Natural killer cell (primary cell): ENCODE measurements around the gene FOXF1. TPM values are rescaled to one million over a fixed set of nuclear protein-coding genes. Genes with fewer than 3 reads are reported as not detected.

Experiments used
- ATAC-seq, 3 donors: fragments of 150-1000 bp in 2 of 3; fragments of 200-7000 bp in 1 of 3; cut with Tn5 transposase; 1 replicate in 1 of 3; 2 replicates in 2 of 3; pipeline ENCODE4 v1.10.0; 2021; ENCODE audit warnings: mild to moderate bottlenecking in 2 of 3, moderate library complexity in 2 of 3
- DNase-seq, 2 donors: peaks; one replicate each; pipeline versions ENCODE4 v3.0.0 to v3.0.0-alpha.2; 2013 to 2021; ENCODE audit warnings: mixed read lengths in 1 of 2
- H3K27ac ChIP-seq: one replicate; pipeline ENCODE4 v1.5.1; 2013; ENCODE audit warnings: mild to moderate bottlenecking, low read length
- H3K27me3 ChIP-seq: one replicate; pipeline ENCODE4 v1.6.1; 2013; ENCODE audit warnings: low read length; ENCODE audit not compliant: control insufficient read depth, insufficient read depth
- H3K36me3 ChIP-seq: one replicate; pipeline ENCODE4 v1.6.1; 2013; ENCODE audit warnings: low read length; ENCODE audit not compliant: control insufficient read depth, insufficient read depth
- H3K4me1 ChIP-seq: one replicate; pipeline ENCODE4 v1.6.1; 2013; ENCODE audit warnings: low read length; ENCODE audit not compliant: control insufficient read depth, insufficient read depth
- H3K4me3 ChIP-seq: one replicate; pipeline ENCODE4 v1.5.1; 2013; ENCODE audit warnings: low read length
- H3K9me3 ChIP-seq: one replicate; pipeline ENCODE4 v1.6.1; 2013; ENCODE audit warnings: low read length; ENCODE audit not compliant: control insufficient read depth, insufficient read depth
- H3K27ac Mint-ChIP-seq, 2 donors: one replicate each; pipeline ENCODE4 v1.8.0; 2022; ENCODE audit warnings: mild to moderate bottlenecking in 2 of 2, mixed read lengths in 2 of 2, moderate library complexity in 1 of 2
- H3K27me3 Mint-ChIP-seq, 2 donors: one replicate each; pipeline ENCODE4 v1.8.0; 2022; ENCODE audit warnings: low read depth in 2 of 2, mixed read lengths in 2 of 2
- H3K36me3 Mint-ChIP-seq: one replicate; pipeline ENCODE4 v1.8.0; 2022; ENCODE audit warnings: mixed read lengths
- H3K4me1 Mint-ChIP-seq, 2 donors: one replicate each; pipeline ENCODE4 v1.8.0; 2022; ENCODE audit warnings: mixed read lengths in 2 of 2
- H3K4me3 Mint-ChIP-seq: one replicate; pipeline ENCODE4 v1.8.0; 2022; ENCODE audit warnings: mild to moderate bottlenecking, moderate library complexity, mixed read lengths
- H3K9me3 Mint-ChIP-seq, 2 donors: one replicate each; pipeline ENCODE4 v1.8.0; 2022; ENCODE audit warnings: mixed read lengths in 2 of 2
- WGBS: methylation state at CpG from one replicate; pipeline ENCODE4 v1.1.7; 2013; ENCODE audit warnings: missing lambda C conversion rate; ENCODE audit not compliant: insufficient coverage; 5-methylcytosine and 5-hydroxymethylcytosine counted together
- intact Hi-C: fragments of 100-400 bp; cut with micrococcal nuclease; formaldehyde crosslinking; loops from one replicate; pipeline ENCODE4 v1.14.2; 2022
- total RNA-seq, 4 donors: library from RNA; stranded (reverse); fragments of 120-200 nt in 1 of 4; gene quantifications; one replicate each; pipeline versions ENCODE4 v1.2.3 to v1.2.4, GENCODE V29; 2013 to 2022
- TF ChIP-seq, protein P1 (sequence below): fragments of 200-600 bp; IDR thresholded peaks from one replicate; pipeline ENCODE4 v1.8.0; 2022; ENCODE audit warnings: antibody characterized with exemption

Gene FOXF1
- total RNA-seq, 3 donors from 2014 or later (not counting 1 experiment from before 2014, with no cell fraction given), result not detected

DNA sequence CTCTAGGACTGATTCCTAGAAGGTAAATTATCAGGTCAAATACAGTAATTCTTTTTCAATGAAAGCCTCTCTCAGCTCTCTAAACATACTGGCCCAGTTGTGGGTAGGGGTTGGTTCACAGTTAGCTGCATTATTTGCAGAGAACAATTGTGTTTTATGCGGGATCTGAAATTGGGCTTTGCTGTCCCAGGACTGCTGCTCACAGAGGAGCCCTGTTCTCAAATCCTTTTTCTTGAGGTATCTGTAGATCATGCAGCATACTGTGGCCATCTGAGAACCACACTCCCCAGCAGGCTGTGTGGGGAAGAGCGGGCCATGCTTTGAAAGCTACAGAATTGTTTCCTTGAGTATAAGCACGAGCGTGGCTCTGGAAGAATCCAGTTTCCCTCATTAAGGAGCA, 27.2 kb downstream of the FOXF1 start:
- Histone ChIP-seq H3K36me3 (peaks cover 44% of the 10 kb centered on the region), H3K4me3 (no peak overlapping the region), H3K9me3 (no peaks in the 10 kb centered on the region), H3K4me1 (no peaks in the 10 kb centered on the region), H3K27ac (no peak overlapping the region), H3K27me3 (no peaks in the 10 kb centered on the region)
- 98% methylated on average over 4 of the region's 4 CpGs for whole genome bisulfite sequencing
- no peak overlapping the region for H3K4me3 Mint-ChIP-seq
- no peak for DNase-seq
- ATAC-seq, result no peak
- H3K4me1 Mint-ChIP-seq, result no peaks in the 10 kb centered on the region
- no peaks in the 10 kb centered on the region for H3K36me3 Mint-ChIP-seq
- TF ChIP-seq, protein P1, sequence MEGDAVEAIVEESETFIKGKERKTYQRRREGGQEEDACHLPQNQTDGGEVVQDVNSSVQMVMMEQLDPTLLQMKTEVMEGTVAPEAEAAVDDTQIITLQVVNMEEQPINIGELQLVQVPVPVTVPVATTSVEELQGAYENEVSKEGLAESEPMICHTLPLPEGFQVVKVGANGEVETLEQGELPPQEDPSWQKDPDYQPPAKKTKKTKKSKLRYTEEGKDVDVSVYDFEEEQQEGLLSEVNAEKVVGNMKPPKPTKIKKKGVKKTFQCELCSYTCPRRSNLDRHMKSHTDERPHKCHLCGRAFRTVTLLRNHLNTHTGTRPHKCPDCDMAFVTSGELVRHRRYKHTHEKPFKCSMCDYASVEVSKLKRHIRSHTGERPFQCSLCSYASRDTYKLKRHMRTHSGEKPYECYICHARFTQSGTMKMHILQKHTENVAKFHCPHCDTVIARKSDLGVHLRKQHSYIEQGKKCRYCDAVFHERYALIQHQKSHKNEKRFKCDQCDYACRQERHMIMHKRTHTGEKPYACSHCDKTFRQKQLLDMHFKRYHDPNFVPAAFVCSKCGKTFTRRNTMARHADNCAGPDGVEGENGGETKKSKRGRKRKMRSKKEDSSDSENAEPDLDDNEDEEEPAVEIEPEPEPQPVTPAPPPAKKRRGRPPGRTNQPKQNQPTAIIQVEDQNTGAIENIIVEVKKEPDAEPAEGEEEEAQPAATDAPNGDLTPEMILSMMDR, result no peak
- intact Hi-C loops, result no loop called here
- H3K27ac Mint-ChIP-seq, result no peak overlapping the region
- no peaks in the 10 kb centered on the region for H3K9me3 Mint-ChIP-seq
- H3K27me3 Mint-ChIP-seq, result no peaks in the 10 kb centered on the region

DNA sequence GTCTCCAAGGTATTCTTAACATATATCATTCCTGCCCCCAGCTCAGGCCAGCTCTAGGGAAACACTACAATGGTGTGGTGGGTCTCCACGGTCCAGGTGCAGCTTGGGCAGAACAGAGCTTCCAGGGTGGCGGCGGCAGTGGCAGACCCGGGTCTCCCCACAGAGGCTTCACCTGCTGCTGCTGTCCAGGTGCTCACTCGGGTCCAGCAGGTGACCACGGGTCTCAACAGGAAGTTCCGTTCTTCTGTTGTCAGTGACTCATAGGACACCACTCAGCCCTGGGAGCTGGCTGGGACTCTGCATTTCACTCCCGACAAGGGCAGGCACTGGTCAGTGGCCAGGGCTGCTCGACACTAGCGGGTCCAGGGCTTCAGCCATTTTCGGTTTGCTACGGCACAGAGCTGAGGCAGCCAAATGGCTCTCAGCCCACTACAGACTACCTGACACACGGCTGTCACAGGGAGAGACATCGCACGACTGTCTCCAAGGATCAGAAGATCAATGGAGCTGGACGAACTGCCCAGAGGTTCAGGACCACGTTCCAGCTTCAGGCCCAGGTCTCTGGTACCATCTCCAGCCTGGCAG, 28.0 kb downstream of the FOXF1 start:
- no peak overlapping the region for H3K27ac Mint-ChIP-seq

DNA sequence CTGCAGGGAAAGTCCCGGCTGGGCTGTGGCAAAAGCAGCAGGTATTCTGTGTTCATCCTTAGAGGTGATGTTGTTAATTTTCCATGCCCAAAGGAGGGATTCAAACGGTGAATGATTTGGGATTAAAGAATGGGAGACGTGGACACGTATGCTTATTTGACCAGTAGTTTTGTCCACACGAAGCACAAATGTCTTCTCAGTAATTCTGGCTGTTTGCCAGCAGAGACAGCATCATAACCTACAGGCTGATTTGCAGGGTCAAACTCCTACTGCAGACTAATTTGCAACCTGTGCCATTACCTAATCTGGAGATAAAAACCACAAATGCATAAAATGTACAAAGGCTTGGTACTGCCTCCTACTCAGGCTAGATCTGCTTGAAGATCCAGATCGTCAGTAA, 30.6 kb downstream of the FOXF1 start:
- H3K27ac ChIP-seq, result no peak overlapping the region
- peaks cover 55% of the 10 kb centered on the region for H3K36me3 ChIP-seq
- intact Hi-C loops, result no loop called here
- ATAC-seq (no peak), DNase-seq (no peak)
- Mint-ChIP-seq H3K4me3 (no peak overlapping the region), H3K36me3 (peaks cover 10% of the 10 kb centered on the region), H3K27ac (no peak overlapping the region), H3K4me1 (peaks cover 0 to 4% of the 10 kb centered on the region in 2 donors), H3K27me3 (no peaks in the 10 kb centered on the region), H3K9me3 (no peaks in the 10 kb centered on the region)
- H3K4me1 ChIP-seq, result no peaks in the 10 kb centered on the region
- no peaks in the 10 kb centered on the region for H3K27me3 ChIP-seq
- no peak overlapping the region for H3K4me3 ChIP-seq
- 91% methylated on average over 6 of the region's 6 CpGs for WGBS
- no peaks in the 10 kb centered on the region for H3K9me3 ChIP-seq
- TF ChIP-seq, protein P1, result no peak

More for the DNA sequence above, 28.0 kb downstream of the FOXF1 start:
- H3K9me3 ChIP-seq, result no peaks in the 10 kb centered on the region
- TF ChIP-seq, protein P1, result no peak
- Mint-ChIP-seq H3K36me3 (no peaks in the 10 kb centered on the region), H3K4me3 (no peak overlapping the region), H3K27me3 (no peaks in the 10 kb centered on the region), H3K4me1 (no peaks in the 10 kb centered on the region), H3K9me3 (no peaks in the 10 kb centered on the region)
- WGBS, result 96% methylated on average over 17 of the region's 17 CpGs
- intact Hi-C loops, result no loop called here
- peaks cover 45% of the 10 kb centered on the region for H3K36me3 ChIP-seq
- H3K27ac ChIP-seq, result no peak overlapping the region
- H3K4me1 ChIP-seq, result no peaks in the 10 kb centered on the region
- no peaks in the 10 kb centered on the region for H3K27me3 ChIP-seq
- DNase-seq, result no peak
- ATAC-seq, result no peak
- H3K4me3 ChIP-seq, result no peak overlapping the region

DNA sequence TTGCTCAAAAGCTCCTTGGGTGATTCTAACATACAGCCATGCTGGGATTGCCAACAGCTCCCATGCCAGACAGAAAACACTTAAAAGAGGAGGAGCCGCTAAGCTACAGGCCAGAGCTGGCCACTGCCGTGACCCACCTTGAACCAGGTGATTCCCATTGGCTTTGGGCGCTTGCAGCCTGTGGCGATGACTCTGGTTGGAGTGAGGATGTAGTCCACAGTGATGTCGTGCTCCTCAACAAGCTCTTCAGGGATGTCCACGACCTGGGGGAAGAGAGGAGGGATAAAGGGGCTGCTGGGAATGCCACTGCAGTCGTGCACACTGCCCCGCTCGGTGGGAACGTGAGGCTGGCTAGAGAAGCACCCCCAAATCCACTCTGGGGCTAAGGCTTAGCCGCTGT, 31.2 kb downstream of the FOXF1 start:
- intact Hi-C loops, result no loop called here
- no peaks in the 10 kb centered on the region for H3K4me1 ChIP-seq
- TF ChIP-seq, protein P1, result no peak
- H3K27me3 Mint-ChIP-seq, result no peaks in the 10 kb centered on the region
- H3K36me3 Mint-ChIP-seq, result peaks cover 10% of the 10 kb centered on the region
- no peak overlapping the region for H3K4me3 Mint-ChIP-seq
- peaks cover 61% of the 10 kb centered on the region for H3K36me3 ChIP-seq
- no peak overlapping the region for H3K27ac ChIP-seq
- H3K27ac Mint-ChIP-seq, result no peak overlapping the region
- peaks cover 0 to 4% of the 10 kb centered on the region in 2 donors for H3K4me1 Mint-ChIP-seq
- no peaks in the 10 kb centered on the region for H3K9me3 ChIP-seq
- H3K9me3 Mint-ChIP-seq, result no peaks in the 10 kb centered on the region
- 93% methylated on average over 11 of the region's 11 CpGs for WGBS
- DNase-seq (no peak), ATAC-seq (no peak)
- H3K4me3 ChIP-seq, result no peak overlapping the region
- no peaks in the 10 kb centered on the region for H3K27me3 ChIP-seq
